ENCODE measurements around the gene SHQ1.

DNA sequence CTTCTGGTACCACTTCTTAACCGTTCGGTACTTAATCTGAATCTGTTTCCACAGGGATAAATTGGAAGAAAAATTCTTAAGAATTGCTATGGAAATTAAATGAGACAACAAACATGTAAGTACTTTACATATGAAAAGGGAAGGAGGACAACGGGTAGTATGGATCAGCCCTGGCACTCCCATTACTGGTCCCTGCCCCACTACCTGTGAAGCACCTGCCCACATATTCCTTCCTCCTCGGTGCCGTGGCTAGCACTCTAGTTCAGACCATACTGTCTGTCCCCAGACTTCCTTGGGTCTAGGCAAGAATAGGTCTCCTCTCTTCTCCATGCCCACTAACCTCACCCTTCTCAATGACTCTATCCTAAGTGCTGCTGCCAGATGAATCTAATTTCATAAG is 46.2 kb downstream of the SHQ1 start:
- TF ChIP-seq POLR2AphosphoS5 (IDR thresholded peaks at IDR 0.05; ENCODE audit: low read depth), result no peak
- TF ChIP-seq, protein P1, sequence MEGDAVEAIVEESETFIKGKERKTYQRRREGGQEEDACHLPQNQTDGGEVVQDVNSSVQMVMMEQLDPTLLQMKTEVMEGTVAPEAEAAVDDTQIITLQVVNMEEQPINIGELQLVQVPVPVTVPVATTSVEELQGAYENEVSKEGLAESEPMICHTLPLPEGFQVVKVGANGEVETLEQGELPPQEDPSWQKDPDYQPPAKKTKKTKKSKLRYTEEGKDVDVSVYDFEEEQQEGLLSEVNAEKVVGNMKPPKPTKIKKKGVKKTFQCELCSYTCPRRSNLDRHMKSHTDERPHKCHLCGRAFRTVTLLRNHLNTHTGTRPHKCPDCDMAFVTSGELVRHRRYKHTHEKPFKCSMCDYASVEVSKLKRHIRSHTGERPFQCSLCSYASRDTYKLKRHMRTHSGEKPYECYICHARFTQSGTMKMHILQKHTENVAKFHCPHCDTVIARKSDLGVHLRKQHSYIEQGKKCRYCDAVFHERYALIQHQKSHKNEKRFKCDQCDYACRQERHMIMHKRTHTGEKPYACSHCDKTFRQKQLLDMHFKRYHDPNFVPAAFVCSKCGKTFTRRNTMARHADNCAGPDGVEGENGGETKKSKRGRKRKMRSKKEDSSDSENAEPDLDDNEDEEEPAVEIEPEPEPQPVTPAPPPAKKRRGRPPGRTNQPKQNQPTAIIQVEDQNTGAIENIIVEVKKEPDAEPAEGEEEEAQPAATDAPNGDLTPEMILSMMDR (IDR thresholded peaks at IDR 0.05; ENCODE audit: insufficient read depth, low read length), result no peak
- TF ChIP-seq, protein P2, sequence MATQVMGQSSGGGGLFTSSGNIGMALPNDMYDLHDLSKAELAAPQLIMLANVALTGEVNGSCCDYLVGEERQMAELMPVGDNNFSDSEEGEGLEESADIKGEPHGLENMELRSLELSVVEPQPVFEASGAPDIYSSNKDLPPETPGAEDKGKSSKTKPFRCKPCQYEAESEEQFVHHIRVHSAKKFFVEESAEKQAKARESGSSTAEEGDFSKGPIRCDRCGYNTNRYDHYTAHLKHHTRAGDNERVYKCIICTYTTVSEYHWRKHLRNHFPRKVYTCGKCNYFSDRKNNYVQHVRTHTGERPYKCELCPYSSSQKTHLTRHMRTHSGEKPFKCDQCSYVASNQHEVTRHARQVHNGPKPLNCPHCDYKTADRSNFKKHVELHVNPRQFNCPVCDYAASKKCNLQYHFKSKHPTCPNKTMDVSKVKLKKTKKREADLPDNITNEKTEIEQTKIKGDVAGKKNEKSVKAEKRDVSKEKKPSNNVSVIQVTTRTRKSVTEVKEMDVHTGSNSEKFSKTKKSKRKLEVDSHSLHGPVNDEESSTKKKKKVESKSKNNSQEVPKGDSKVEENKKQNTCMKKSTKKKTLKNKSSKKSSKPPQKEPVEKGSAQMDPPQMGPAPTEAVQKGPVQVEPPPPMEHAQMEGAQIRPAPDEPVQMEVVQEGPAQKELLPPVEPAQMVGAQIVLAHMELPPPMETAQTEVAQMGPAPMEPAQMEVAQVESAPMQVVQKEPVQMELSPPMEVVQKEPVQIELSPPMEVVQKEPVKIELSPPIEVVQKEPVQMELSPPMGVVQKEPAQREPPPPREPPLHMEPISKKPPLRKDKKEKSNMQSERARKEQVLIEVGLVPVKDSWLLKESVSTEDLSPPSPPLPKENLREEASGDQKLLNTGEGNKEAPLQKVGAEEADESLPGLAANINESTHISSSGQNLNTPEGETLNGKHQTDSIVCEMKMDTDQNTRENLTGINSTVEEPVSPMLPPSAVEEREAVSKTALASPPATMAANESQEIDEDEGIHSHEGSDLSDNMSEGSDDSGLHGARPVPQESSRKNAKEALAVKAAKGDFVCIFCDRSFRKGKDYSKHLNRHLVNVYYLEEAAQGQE (IDR thresholded peaks at IDR 0.05; ENCODE audit: insufficient replicate concordance, low read depth), result no peak
- no peak for TF ChIP-seq GABPA (IDR thresholded peaks at IDR 0.05; ENCODE audit: low read depth)
- TF ChIP-seq SPI1 (IDR thresholded peaks at IDR 0.05; ENCODE audit: borderline replicate concordance, low read depth), result no peak
